Transverse colon (tissue), 4 donors: Measurements from ENCODE around the gene CBX8. TPM values are rescaled to one million over a fixed set of nuclear protein-coding genes. Genes with fewer than 3 reads are reported as not detected.

Source experiments
- DNase-seq: peaks from one replicate; pipeline ENCODE4 v3.0.0-alpha.2; 2019
- H3K27ac ChIP-seq, 4 donors: fragments of 200-600 bp; sonication (generic); 2 replicates each; pipeline ENCODE4 v1.5.1; 2016 to 2018; ENCODE audit warnings: inconsistent platforms in 4 of 4
- H3K27me3 ChIP-seq: fragments of 200-600 bp; sonication (generic); 2 replicates; pipeline ENCODE4 v1.5.1; 2017; ENCODE audit warnings: inconsistent platforms
- H3K36me3 ChIP-seq, 4 donors: fragments of 200-600 bp; sonication (generic); 2 replicates each; pipeline ENCODE4 v1.5.1; 2017 to 2019; ENCODE audit warnings: inconsistent platforms in 4 of 4
- H3K4me1 ChIP-seq, 4 donors: fragments of 200-600 bp; sonication (generic); 2 replicates each; pipeline ENCODE4 v1.5.1; 2017 to 2020; ENCODE audit warnings: inconsistent platforms in 4 of 4
- H3K4me3 ChIP-seq, 4 donors: fragments of 200-600 bp; sonication (generic); 1 replicate in 1 of 4; 2 replicates in 3 of 4; pipeline versions ENCODE4 v1.5.1 to v1.6.1; 2017 to 2019; ENCODE audit warnings: inconsistent platforms in 4 of 4
- H3K9me3 ChIP-seq, 2 donors: fragments of 200-600 bp; sonication (generic); 2 replicates each; pipeline ENCODE4 v1.5.1; 2017 to 2019; ENCODE audit warnings: inconsistent platforms in 2 of 2
- EP300 ChIP-seq: sonication (generic); formaldehyde crosslinking; IDR thresholded peaks from one replicate; pipeline ENCODE4 v1.6.1; 2017; ENCODE audit warnings: antibody characterized with exemption, low read depth
- POLR2A ChIP-seq: fragments of 450-650 bp; IDR thresholded peaks from one replicate; pipeline ENCODE4 v1.6.1; 2016; ENCODE audit warnings: antibody characterized with exemption, mild to moderate bottlenecking, moderate library complexity
- POLR2AphosphoS5 ChIP-seq, 3 donors: sonication (generic); formaldehyde crosslinking; IDR thresholded peaks; one replicate each; pipeline ENCODE4 v1.6.1; 2016; ENCODE audit warnings: antibody characterized with exemption in 3 of 3
- WGBS, 2 donors: methylation state at CpG; one replicate each; pipeline ENCODE4 v1.1.5; 2018; ENCODE audit warnings: low coverage in 1 of 2; 5-methylcytosine and 5-hydroxymethylcytosine counted together
- in situ Hi-C, 4 donors: fragments of 200-750 bp; cut with MboI; loops; one replicate each; pipeline versions ENCODE4 v1.15.0 to v1.15.1; 2017; ENCODE audit warnings: low sequenced_read_pairs in 3 of 4, low pct_ligation_motif_present in 1 of 4, low pct_unique_long_range_greater_than_20kb in 1 of 4
- intact Hi-C: fragments of 100-400 bp; cut with DNase I; formaldehyde crosslinking; loops from one replicate; pipeline ENCODE4 v1.15.1; 2023; ENCODE audit warnings: low total_unique reads
- total RNA-seq, 4 donors: library from RNA; depleted of rRNA; stranded (reverse); fragments of >200 nt; gene quantifications; one replicate each; pipeline ENCODE4 v1.1.0, GENCODE V29; 2016
- TF ChIP-seq, protein P1 (sequence below), 5 experiments: fragments of 200-600 bp in 3 of 5; fragments of 450-650 bp in 2 of 5; sonication (generic) in 3 of 5; IDR thresholded peaks; 1 replicate in 2 of 5; 2 replicates in 3 of 5; pipeline ENCODE4 v1.5.1; 2016 to 2017; ENCODE audit warnings: antibody characterized with exemption in 5 of 5, inconsistent platforms in 3 of 5, mild to moderate bottlenecking in 2 of 5, moderate library complexity in 1 of 5

The CBX8 gene
- total RNA-seq, 4 donors from 2014 or later, result 1.5 to 4.4 (median 3.1) TPM

DNA sequence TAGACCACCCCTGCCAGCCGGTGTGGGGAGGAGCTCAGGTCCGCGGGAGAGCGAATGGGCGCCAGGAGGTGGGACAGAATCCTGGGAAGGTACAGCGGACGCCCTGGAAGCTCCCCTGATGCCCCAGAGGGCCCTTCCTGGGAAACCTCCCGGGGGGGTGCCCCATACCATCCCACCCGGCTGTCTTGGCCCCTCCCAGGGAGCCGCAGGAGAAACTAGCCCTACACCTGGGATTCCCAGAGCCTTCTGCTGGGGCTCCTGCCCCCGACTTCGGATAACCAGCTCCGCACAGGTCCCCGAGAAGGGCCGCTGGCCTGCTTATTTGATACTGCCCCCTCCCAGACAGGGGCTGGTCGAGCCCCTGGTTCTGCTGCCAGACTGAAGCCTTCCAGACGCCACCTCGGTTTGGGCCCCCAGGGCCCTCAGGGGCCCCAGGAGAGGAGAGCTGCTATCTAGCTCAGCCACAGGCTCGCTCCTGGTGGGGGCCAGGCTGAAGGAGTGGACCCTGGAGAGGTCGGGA is 45.3 kb upstream of the CBX8 start:
- Histone ChIP-seq H3K27me3 (peaks cover 43% of the 10 kb centered on the region), H3K9me3 (no peaks in the 10 kb centered on the region), H3K27ac (no peak overlapping the region), H3K4me1 (peaks cover 38 to 73% (median 68%) of the 10 kb centered on the region in 4 donors), H3K4me3 (peak overlapping the region in 1 of 4 donors; percentile 70), H3K36me3 (no peaks in the 10 kb centered on the region)
- intact Hi-C loops, result loop anchor here (5.0 kb wide), 1 partner anchor 45 kb away; the partner anchor contains the start of gene CBX8
- TF ChIP-seq, protein P1, sequence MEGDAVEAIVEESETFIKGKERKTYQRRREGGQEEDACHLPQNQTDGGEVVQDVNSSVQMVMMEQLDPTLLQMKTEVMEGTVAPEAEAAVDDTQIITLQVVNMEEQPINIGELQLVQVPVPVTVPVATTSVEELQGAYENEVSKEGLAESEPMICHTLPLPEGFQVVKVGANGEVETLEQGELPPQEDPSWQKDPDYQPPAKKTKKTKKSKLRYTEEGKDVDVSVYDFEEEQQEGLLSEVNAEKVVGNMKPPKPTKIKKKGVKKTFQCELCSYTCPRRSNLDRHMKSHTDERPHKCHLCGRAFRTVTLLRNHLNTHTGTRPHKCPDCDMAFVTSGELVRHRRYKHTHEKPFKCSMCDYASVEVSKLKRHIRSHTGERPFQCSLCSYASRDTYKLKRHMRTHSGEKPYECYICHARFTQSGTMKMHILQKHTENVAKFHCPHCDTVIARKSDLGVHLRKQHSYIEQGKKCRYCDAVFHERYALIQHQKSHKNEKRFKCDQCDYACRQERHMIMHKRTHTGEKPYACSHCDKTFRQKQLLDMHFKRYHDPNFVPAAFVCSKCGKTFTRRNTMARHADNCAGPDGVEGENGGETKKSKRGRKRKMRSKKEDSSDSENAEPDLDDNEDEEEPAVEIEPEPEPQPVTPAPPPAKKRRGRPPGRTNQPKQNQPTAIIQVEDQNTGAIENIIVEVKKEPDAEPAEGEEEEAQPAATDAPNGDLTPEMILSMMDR (IDR thresholded peaks at IDR 0.05), result no peak
- no peak for TF ChIP-seq EP300
- no peak for TF ChIP-seq POLR2A
- TF ChIP-seq POLR2AphosphoS5 (IDR thresholded peaks at IDR 0.05), result no peak
- WGBS, 2 donors, result 4% methylated on average over 4 of the region's 20 CpGs; no CpG with 5 or more reads in 1 of the 2 donors
- in situ Hi-C loops, result no loop called here
- DNase-seq, result no peak

DNA sequence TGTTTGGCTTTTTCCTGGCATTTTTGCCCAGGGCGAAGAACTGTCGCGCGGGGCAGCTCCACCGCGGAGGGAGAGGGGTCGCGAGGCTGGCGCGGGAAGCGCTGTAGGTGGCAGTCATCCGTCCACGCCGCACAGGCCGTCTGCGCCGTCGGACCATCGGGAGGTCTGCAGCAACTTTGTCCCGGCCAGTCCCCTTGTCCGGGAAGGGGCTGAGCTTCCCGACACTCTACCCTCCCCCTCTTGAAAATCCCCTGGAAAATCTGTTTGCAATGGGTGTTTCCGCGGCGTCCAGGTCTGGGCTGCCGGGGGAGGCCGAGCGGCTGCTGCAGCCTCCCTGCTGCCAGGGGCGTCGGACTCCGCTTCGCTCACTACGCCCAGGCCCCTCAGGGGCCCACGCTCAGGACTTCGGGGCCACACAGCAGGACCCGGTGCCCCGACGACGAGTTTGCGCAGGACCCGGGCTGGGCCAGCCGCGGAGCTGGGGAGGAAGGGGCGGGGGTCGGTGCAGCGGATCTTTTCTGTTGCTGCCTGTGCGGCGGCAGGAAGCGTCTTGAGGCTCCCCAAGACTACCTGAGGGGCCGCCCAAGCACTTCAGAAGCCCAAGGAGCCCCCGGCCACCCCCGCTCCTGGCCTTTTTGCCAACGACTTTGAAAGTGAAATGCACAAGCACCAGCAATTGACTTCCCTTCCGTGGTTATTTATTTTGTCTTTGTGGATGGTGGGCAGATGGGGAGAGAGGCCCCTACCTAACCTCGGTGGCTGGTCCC is 44.7 kb upstream of the CBX8 start:
- no peak for DNase-seq
- WGBS, 2 donors, result 2% methylated on average over 36 of the region's 55 CpGs; no CpG with 5 or more reads in 1 of the 2 donors
- no peaks in the 10 kb centered on the region for H3K9me3 ChIP-seq
- no peak overlapping the region for H3K27ac ChIP-seq
- in situ Hi-C loops, result no loop called here
- peaks cover 43% of the 10 kb centered on the region for H3K27me3 ChIP-seq
- intact Hi-C loops, result loop anchor here (5.0 kb wide), 1 partner anchor 44 kb away; the partner anchor contains the start of gene CBX8
- H3K36me3 ChIP-seq, result no peaks in the 10 kb centered on the region
- H3K4me1 ChIP-seq, result peaks cover 44 to 80% (median 74%) of the 10 kb centered on the region in 4 donors
- no peak overlapping the region for H3K4me3 ChIP-seq
- no peak for TF ChIP-seq EP300
- TF ChIP-seq, protein P1 (IDR thresholded peaks at IDR 0.05), result no peak
- no peak for TF ChIP-seq POLR2AphosphoS5 (IDR thresholded peaks at IDR 0.05)
- TF ChIP-seq POLR2A, result no peak

DNA sequence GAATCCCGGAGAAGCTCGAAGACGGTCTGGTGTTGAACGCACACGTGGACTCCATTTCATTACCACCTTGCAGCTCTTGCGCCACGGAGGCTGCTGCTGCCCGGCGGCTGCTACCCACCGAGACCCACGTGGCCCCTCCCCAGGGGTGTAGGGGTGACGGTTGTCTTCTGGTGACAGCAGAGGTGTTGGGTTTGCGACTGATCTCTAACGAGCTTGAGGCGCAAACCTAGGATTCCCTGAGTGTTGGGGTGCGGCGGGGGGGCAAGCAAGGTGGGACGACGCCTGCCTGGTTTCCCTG is 44.1 kb upstream of the CBX8 start:
- no peaks in the 10 kb centered on the region for H3K36me3 ChIP-seq
- H3K4me1 ChIP-seq, result peaks cover 48 to 86% (median 80%) of the 10 kb centered on the region in 4 donors
- H3K27ac ChIP-seq, result no peak overlapping the region
- 1% methylated on average over 13 of the region's 19 CpGs; no CpG with 5 or more reads in 1 of the 2 donors for WGBS, 2 donors
- H3K4me3 ChIP-seq, result peak overlapping the region in 1 of 4 donors; percentile 56
- no peak for DNase-seq
- no peaks in the 10 kb centered on the region for H3K9me3 ChIP-seq
- in situ Hi-C loops, result no loop called here
- H3K27me3 ChIP-seq, result peaks cover 43% of the 10 kb centered on the region
- intact Hi-C loops, result loop anchor here (5.0 kb wide), 1 partner anchor 44 kb away; the partner anchor contains the start of gene CBX8
- TF ChIP-seq EP300, result no peak
- no peak for TF ChIP-seq POLR2AphosphoS5 (IDR thresholded peaks at IDR 0.05)
- TF ChIP-seq, protein P1 (IDR thresholded peaks at IDR 0.05), result no peak
- TF ChIP-seq POLR2A, result no peak

GRCh38 chr17:79840269-79840988 is 43.6 kb upstream of the CBX8 start:
- 15% methylated on average over 55 of the region's 74 CpGs; no CpG with 5 or more reads in 1 of the 2 donors for WGBS, 2 donors
- in situ Hi-C loops, result no loop called here
- Histone ChIP-seq H3K4me1 (peaks cover 46 to 89% (median 78%) of the 10 kb centered on the region in 4 donors), H3K36me3 (no peaks in the 10 kb centered on the region), H3K27ac (peak overlapping the region in 2 of 4 donors; percentile 83 to 86), H3K27me3 (peaks cover 43% of the 10 kb centered on the region), H3K4me3 (peak overlapping the region in 1 of 4 donors; percentile 56), H3K9me3 (no peaks in the 10 kb centered on the region)
- TF ChIP-seq POLR2A, result no peak
- TF ChIP-seq, protein P1 (IDR thresholded peaks at IDR 0.05), result peak in 1 of 5 experiments; percentile 25
- peak; percentile 67 for DNase-seq
- intact Hi-C loops, result loop anchor here (5.0 kb wide), 1 partner anchor 43 kb away; the partner anchor contains the start of gene CBX8
